ENCODE results near the gene EPHA2. TPM values are rescaled to one million over a fixed set of nuclear protein-coding genes. Genes with fewer than 3 reads are reported as not detected.
"Not testable (repeated sequence)": the region's sequence is repeated elsewhere in the genome, so short reads cannot be mapped to it uniquely, and the experiment has no call there.

Gene EPHA2
- polyA plus RNA-seq (2014; cell fraction: cytosol; rRNA removed) = 0.08 TPM in 1 of 2 replicates, not detected in the other
- 0.05 TPM in 1 of 2 replicates, not detected in the other for polyA plus RNA-seq (2014; cell fraction: nucleus; rRNA removed)

DNA sequence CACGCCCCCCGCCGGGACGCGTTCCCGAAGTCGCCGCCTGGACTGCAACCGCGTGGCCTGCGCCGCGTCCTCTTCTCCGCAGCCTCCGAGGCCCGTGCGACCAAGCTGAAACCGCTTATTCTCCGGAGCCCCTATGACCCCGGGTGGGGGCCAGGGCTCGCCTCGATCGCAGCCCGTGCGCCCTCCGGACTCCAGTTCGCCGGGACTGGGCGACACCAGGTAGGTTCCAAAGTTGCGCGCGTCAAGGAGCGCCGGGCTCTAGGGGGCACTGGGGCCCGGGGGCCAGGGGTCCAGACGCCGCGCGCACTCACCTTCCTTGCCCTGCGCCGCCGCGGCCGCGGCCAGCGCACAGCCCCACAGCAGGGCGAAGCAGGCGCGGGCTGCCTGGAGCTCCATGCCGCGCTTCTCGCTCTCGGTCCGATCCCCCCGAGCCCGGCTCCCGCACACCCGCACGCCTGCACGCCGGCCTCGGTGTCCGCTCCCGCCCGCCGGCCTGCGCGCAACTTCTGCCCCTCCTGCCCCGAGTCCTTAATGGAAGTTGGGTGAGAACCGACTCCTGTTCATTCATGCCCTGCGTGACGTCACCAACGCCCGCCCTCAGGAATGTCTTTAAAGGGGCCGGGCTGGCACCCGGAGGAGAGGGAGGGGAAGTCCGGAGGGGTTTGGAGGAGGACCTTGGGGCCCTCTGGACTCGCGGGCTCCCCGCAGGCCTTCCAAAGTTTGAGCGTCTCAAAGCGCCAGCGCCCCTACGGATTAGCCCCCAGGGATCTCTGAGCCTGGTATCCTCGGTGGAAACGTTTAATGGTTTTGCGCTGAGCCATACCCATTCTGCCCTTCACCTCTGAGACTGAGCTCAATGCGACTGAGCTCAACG, at the start of gene EPHA2:
Gene EPHA2, minus strand, starts transcription at position 533 of the 874 bp plus-strand sequence. Its CDS starts 137 bp downstream, at position 396.
- DNase-seq (ENCODE audit: low spot score) = no peak

DNA sequence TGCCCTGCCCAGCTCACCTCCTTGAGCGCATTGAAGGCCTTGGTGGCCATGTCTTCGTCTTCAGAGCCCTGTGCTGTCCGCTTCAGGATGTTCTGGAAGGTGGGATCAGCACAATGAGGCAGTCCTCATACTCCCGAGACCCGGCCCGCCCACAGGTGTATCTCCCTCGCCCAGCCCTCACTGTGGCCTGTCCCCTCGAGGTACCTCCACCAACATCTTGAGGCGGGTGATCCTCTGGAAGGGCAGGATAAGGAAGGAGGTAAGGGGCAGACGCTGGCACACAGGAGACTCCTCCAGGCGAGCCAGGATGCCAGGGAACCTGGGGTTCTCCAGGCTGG, 49.4 kb upstream of the EPHA2 start:
- DNase-seq (ENCODE audit: low spot score) = no peak

DNA sequence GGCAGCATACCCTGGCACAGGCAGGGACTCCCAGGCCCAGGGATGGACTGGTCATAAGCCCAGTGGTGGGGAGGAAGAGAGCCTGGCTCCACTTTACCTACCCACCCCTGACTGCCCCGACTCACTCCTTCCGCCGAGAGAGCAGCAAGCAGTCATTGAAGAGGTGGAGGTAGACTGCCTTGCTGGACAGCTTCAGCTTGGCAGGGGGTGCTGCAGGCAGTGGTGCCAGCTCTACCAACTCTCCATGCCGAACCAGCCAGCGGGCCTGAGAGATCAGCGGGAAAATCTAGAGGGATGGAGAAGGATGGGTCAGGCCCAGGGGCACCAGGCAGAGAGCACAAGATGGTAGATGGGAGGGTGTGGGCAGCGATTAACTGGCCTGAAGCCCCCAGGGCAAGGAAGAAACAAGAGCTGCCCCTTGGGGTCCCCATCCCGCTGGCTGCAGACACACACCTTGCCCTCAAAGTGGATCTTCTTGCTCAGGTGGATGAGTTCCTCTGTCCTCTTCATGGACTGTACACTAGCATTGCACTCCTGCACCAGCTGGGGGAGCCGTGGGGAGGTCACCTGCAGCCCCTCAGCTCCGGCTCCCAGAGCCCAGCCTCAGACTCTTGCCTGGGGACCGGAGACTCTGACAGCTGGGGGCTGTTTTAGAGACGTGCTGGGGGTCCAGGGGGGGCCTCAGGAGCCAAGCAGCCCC, 48.9 kb upstream of the EPHA2 start:
- no peak for DNase-seq (ENCODE audit: low spot score)

DNA sequence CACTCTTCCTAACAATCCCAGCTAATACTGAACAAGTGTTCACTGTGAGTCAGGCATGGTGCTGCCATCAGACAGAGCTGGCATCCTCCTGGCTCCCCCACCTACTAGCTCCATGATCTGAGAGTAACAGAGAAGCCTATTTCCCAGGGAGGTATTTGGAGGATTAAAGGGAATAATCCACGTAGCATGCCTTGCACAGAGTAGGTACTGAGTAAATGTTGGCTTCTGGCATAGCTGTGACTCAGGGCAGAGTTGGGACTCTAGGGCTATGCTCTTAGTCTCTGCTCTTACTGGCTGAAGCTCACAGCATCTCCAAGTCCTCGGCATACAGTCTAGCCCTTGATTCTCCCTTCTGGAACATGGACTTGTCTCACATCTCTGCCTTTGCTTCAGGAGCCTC, 48.3 kb upstream of the EPHA2 start:
- DNase-seq (ENCODE audit: low spot score) = no peak

DNA sequence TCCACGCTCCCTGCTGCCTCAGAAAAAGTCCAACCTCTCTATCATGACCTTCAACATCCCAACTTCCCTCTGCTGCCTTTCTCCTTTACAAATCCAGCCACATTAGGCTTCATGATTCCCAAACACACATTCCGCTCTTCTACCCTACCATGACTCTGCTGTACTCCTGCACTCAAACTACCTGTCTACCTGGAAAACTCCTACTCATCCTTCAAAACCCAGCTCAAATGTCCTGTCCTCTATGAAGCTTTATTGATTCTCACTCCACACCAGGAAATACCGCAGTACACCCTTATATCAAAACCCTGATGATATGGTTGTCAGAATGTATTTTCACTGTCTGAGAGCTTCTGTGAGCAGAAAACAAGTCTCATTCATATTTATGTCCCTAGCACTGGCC, 47.7 kb upstream of the EPHA2 start:
- no peak for DNase-seq (ENCODE audit: low spot score)

DNA sequence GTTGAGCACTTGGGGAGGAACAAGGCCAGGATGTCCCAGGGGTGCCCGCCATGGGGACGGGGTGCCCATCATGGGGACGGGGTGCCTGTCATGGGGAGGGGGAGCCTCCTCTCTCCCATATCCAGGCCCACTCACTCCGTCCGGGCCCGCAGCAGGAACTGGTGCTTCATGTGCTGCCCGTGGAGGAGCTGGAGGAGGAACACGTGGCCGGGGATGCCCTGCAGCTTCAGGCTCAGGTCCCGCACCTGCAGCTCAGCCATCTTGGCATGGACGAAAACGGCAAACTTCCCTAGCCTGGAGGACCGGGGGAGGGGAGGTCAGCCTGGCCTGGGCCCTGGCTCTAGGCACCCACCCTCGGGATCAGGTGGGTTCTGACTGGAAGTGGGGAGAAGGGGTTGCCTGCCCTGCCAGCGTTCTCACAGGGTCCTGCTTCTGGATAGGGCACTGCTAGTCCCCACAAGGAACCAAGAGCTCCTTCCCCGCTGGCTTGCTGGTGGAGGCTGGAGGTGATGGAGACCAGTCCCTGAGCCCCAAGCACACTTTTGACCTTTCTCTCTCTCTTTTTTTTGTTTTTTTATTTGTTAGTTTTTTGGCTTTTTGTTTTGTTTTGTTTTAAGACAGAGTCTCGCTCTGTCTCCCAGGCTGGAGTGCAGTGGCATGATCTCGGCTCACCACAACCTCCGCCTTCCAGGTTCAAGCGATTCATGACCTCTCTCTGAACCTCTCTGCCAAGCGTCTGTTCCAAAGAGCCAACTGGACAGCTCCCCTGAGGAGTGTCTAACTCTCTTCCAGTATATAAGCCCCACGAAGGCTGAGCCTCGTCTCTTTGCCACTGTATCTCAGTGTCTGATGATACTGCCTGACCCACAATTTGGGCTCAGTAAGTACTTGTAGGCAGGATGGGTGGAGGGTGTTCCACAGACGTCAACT, 46.7 kb upstream of the EPHA2 start:
- DNase-seq (ENCODE audit: low spot score) = no peak

DNA sequence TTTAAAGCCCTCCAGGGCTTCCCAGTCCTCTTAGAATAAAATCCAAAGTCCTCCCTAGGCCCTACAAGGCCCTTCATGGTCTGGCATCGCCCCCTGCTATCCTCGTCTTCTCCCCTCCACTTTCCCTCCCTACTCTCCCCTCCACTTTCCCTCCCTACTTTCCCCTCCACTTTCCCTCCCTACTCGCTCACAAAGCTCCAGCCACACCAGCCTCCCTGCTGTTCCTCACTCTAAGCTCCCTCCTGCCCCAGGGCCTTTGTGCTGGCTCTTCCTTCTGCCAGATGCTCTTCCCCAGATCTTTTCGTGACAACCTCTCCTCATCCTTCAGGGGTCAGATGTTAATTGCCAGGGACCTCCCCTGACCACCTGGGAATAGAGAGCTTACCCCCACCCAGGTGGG, 43.8 kb upstream of the EPHA2 start:
- DNase-seq (ENCODE audit: low spot score) = no peak

DNA sequence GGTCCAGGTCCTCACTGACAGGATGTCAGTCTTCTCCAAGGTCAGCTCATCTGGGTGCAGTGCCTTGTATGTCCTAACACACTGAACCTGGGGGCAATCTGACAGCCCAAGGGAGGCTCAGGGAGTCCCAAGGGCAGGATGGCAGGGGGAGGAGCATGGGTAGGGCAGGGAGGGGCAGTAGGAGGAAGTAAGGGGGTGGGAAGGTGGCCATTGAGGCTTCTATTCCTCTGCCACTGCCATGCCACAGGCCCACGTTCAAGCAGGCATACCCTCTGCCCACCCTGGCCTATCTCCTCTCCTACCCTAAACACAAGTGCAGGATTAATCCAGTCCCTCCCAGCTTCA, 43.3 kb upstream of the EPHA2 start:
- no peak for DNase-seq (ENCODE audit: low spot score)

DNA sequence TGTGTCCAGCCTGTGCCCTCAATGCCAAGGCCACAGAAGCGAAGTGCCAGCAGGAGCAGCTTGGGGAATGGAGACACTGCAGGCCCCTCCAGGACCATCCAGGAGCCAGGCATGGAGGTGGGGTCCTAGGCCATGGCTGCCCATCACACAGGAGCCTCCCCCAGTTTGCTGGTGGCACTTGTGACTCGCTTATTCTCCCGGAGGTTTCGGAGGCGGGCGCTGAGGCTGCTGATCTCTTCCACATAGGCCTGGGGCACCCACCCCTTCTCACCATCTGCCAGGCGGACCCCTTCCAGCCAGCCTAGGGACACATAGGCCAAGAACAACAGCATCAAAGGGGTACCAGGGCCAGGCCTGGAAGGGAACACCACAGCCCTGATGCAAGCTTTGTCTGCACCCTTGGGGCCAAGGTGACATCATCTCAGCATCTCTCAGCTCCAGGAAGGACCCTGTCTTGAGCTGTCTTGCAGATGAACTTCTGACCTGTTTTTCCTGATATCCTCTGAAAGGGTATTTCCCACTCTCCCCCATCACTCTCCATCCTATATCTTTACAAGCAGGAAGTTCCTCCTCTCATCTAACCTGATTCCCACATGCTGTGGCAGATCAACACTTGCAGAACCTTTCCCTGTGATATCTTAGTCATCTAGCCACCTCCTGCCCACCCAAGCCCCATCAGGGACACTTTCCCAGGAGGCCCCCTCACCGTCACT, 42.7 kb upstream of the EPHA2 start:
- no peak for DNase-seq (ENCODE audit: low spot score)

DNA sequence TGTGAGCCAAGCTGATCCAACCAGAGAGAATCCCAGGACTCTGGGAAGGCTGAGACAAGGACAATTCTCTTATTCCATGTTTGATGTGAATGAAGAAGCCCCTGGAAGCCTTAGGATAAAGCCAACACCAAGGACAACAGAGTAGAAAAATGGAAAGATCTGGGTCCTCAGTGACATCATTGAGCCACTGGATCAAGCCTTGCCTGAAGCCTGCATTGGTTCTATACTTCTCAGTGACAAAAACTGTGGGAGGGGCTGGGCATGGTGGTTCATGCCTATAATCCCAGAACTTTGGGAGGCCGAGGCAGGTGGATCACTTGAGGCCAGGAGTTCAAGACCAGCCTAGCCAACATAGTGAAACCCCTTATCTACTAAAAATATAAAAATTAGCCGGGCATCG, 41.0 kb upstream of the EPHA2 start:
- DNase-seq (ENCODE audit: low spot score) = no peak

DNA sequence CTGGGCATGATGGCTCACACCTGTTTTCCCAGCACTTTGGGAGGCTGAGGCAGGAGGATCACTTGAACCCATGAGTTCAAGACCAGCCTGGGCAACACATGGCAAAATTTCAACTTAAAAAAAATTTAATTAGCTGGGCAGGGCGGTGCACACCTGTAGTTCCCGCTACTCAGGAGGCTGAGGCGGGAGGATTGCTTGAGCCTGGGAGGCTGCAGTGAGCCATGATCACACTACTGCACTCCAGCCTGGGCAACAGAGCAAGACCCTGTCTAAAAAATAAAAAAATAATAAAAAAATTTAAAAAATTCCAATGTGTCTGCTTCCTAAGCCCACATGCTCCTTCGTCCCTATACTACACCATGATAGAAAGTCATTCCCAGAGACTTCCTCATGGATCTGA, 40.3 kb upstream of the EPHA2 start:
- not testable (repeated sequence) for DNase-seq (ENCODE audit: low spot score)

DNA sequence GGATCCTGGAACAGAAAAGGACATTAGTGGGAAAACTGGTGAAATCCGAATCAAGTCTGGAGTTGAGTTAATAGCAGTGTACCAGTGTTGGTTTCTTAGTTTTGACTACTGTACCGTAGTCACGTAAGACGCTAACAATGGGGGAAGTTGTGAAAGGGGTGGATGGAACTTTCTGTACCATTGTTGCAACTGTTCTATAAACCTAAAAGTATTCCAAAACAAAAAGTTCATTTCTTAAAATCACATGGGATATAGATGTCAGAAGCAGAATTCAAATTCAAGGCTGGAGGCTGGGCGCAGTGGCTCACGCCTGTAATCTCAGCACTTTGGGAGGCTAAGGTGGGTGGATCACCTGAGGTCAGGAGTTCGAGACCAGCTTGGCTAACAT, 39.6 kb upstream of the EPHA2 start:
- no peak for DNase-seq (ENCODE audit: low spot score)

DNA sequence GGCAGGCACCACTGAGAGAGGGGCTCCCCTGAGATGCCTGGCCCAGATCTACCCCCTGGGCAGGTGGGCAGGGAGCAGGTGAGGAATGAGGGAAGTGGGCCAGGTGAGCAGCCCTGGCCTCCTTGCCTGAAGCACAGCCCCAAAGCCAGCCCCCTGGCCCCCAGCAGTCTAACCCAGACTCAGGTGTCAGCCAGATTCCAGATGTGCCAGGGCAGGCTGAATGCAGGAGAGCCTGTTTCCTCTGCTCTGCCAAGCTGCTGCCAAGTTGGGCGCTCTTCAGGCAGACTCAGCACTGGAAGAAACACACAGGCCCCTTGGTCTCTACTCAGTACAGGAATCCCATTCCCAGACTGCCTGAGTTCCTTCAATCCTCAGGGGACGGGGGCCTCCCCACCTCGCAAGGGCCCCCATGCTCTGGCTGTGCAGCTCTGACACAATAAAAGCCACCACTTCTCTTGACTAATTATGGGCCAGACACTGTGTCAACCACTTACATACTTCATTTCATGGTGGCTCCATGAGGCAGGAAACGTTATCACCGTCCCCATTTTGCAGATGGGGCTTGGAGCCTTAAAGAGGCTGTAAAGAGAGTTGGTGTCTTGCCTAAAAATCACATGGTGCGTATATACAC, 36.2 kb upstream of the EPHA2 start:
- no peak for DNase-seq (ENCODE audit: low spot score)

DNA sequence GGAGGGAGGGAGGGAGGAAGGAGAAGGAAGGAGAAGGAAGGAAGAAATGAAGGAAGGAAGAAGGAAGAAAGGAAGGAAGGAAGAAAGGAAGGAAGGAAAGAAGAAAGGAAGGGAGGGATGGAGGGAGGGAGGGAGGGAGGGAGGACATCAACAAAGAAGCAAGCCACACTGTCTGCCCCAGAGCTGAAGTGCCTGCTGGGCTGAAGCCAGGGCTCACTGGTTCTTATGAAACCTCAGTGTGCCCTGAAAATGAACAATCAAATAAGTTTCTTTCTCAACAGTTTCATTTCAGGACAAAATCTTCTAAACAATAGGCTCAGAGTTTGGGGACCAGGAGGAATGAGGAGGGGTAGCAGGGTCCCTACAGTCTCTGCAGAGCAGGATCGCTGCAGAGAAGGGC, 35.4 kb upstream of the EPHA2 start:
- DNase-seq (ENCODE audit: low spot score) = no peak

DNA sequence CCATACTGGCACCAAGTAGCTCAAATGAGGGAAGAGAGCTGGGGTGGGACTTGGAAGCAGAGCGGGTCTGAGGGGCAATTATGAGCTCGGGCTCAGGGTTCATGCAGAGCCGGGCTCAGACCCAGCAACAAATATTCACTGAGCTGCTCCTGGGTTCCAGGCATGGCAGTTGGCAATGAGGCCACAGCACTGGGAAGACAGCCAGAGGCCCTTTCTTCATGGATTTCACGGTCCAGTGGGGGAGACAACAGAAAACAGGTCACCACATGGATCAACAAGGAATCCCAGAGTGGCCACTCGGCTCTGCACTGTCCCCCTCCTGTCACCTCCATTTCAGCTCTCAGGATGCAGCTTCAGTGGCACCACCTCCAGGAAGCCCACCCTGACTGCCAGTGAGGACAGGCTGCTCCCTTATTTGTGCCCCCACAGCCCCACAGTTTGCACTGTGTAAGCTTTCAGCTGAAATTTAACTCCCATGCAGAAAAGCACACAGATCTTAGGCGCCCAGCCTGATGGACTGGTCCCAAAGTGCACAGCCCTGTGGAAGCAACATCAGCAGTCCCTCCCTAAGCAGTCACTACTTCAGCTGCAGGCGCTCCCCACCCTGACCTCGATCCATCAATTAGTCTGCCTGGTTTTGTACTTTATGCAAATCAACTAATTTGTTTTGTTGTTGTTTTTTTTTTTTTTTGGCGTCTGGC, 34.2 kb upstream of the EPHA2 start:
- DNase-seq (ENCODE audit: low spot score) = no peak

DNA sequence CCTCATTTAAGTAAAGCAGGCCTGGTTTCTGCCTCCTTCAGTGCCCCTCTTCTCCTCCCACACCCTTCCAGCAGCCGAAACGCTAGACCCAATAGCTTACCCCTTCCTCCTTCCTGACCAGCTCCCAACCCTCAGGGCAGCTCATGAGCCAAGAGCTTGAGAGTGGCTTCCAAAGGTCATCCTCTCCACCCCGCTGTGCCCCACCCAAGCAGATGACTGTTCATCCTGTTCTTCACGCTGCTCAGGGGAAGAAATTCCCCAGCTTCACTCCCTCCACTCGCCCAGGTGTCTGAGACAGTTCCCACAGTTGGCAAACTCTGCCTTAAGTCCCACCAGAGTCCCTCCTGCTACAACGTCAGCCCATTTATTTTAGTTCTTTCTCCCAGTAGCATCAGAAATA, 33.1 kb upstream of the EPHA2 start:
- DNase-seq (ENCODE audit: low spot score) = no peak

DNA sequence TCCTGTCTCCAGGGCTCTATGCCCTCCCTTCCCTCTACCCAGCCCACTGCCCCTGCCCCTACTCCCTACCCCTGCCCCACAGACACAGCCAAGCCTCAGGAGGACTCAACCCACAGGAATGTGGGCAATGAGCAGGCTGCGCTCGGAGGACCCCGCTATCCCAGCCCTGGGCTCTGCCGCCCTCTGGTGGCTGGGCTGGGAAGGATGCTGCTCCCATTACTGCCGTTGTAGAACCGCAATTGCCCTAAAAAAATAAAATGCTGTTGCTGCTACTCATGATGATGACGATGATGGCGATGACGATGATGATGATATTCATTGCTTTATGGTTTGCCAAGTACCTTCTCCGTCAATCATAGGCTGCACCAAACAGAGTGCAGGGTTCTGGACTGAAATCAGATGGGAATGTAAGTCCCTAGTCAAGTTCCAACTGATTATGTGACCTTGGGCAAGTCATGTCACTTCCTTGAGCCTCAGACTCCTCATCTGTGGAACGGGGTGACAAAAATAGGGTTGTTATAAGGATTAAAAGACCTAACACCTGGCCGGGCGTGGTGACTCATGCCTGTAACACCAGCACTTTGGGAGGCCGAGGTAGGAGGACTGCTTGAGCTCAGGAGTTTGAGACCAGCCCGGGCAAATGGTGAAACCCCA, 32.0 kb upstream of the EPHA2 start:
- DNase-seq (ENCODE audit: low spot score) = peak; percentile 45

DNA sequence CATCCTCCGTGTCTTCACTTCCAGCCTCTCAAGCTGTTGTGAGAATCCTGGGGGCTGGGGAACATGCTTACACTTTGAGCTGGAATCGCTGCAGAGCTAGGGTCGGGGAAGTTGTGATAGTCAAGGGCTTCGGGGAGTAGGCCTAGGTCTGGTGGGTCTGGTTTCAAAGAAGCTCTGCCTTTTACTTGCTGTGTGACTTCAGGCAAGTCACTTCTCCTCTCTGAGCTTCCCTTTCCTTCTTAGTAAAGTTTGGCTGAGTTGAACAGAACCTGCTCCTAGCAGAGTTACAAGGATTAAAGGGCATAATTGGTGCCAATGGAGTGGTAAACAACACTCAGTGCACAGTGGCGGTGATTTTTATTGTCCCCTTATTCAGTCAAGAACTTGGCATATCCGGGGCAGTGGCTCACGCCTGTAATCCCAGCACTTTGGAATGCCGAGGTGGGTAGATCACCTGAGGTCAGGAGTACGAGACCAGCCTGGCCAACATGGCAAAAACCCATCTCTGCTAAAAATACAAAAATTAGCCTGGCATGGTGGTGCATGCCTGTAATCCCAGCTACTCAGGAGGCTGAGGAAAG, 30.9 kb upstream of the EPHA2 start:
- DNase-seq (ENCODE audit: low spot score) = no peak

DNA sequence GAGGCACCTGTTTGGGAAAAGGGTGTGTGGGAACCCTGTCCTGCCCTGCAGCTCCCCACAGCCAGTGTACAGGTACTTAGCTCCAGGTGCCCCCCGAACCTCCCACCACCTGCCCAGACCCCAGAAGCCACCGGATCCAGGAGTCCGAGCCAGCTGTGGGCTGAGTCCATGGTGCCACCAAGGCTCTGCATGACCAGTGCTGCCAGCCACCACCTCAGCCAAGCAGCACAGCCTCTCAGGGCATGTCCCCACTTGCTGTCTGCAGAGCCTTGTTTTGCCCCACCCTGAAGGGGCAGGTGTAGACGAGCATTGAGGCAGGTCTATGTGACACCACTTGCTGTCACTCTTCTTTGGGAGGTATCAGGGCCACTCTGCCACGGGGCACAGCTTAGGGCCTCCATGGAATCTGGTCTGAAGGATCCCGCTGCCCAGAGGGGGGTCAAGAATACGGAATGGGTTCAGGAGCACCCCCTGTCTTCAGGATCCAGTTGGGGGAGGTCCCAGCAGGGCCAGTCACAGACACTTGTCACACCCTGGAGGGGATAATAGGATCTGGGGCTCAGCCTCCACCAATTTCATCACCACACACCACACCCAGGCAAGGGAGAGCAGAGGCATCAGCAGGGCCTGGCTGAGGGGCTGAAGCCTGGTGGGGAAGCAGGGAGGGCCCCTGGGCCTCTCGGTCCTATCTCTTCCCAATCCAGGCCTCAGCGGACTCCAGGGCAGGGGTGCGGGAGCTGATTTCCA, 28.9 kb upstream of the EPHA2 start:
- no peak for DNase-seq (ENCODE audit: low spot score)

Data from SK-N-DZ (cell line).